Fibroblast of lung (primary cell): Measurements from ENCODE around the gene SYNDIG1. TPM values are rescaled to one million over a fixed set of nuclear protein-coding genes. Genes with fewer than 3 reads are reported as not detected.

ENCODE experiments used
- DNase-seq, 2 donors: peaks; one replicate each; pipeline versions ENCODE4 v3.0.0 to v3.0.0-alpha.2; 2010; ENCODE audit warnings: low read depth in 2 of 2
- H2AFZ ChIP-seq: 2 replicates; pipeline ENCODE4 v1.5.1; 2012; ENCODE audit warnings: low read length, control low read depth, inconsistent platforms
- H3K27ac ChIP-seq: 2 replicates; pipeline ENCODE4 v1.5.1; 2011; ENCODE audit warnings: low read length, control low read depth; ENCODE audit not compliant: insufficient read depth
- H3K27me3 ChIP-seq: 2 replicates; pipeline ENCODE4 v1.5.1; 2011; ENCODE audit warnings: mild to moderate bottlenecking, low read length; ENCODE audit not compliant: control insufficient read depth, insufficient read depth
- H3K36me3 ChIP-seq: 2 replicates; pipeline ENCODE4 v1.5.1; 2011; ENCODE audit warnings: low read length; ENCODE audit not compliant: control insufficient read depth, insufficient read depth
- H3K4me1 ChIP-seq: 2 replicates; pipeline ENCODE4 v1.5.1; 2011; ENCODE audit warnings: low read length; ENCODE audit not compliant: control insufficient read depth, insufficient read depth; ENCODE audit errors: extremely low read depth
- H3K4me2 ChIP-seq: 2 replicates; pipeline ENCODE4 v1.5.1; 2011; ENCODE audit warnings: low read length, control low read depth; ENCODE audit not compliant: insufficient read depth; ENCODE audit errors: extremely low read depth
- H3K4me3 ChIP-seq, 4 experiments: fragments of 200-600 bp in 1 of 4; sonication (generic) in 1 of 4; replicated peaks in 1 of 4; 2 replicates each; pipeline ENCODE4 v1.5.1; 2011 to 2016; ENCODE audit warnings: low read length in 4 of 4, low read depth in 3 of 4, mild to moderate bottlenecking in 3 of 4, control low read depth in 2 of 4, inconsistent platforms in 1 of 4, mixed read lengths in 1 of 4; ENCODE audit not compliant: insufficient read depth in 1 of 4; ENCODE audit errors: control extremely low read depth in 1 of 4
- H3K79me2 ChIP-seq: 2 replicates; pipeline ENCODE4 v1.5.1; 2012; ENCODE audit warnings: mild to moderate bottlenecking, low read length, inconsistent platforms; ENCODE audit not compliant: control insufficient read depth, insufficient read depth
- H3K9ac ChIP-seq: 2 replicates; pipeline ENCODE4 v1.5.1; 2011; ENCODE audit warnings: mild to moderate bottlenecking, low read length, control low read depth; ENCODE audit not compliant: insufficient read depth
- H3K9me3 ChIP-seq: 2 replicates; pipeline ENCODE4 v1.5.1; 2012; ENCODE audit warnings: low read depth, low read length; ENCODE audit not compliant: control insufficient read depth, insufficient read depth
- H4K20me1 ChIP-seq: 2 replicates; pipeline ENCODE4 v1.5.1; 2011; ENCODE audit warnings: low read length; ENCODE audit not compliant: control insufficient read depth, insufficient read depth; ENCODE audit errors: extremely low read depth
- EZH2 ChIP-seq: IDR thresholded peaks from 2 replicates; pipeline ENCODE4 v1.5.1; 2012; ENCODE audit warnings: low read length, control low read depth, mild to moderate bottlenecking; ENCODE audit errors: missing control alignments
- polyA plus RNA-seq, 2 donors: library from polyadenylated mRNA; depleted of rRNA in 1 of 2; stranded (reverse) in 1 of 2; unstranded in 1 of 2; fragments of >200 nt; gene quantifications; 2 replicates each; pipeline ENCODE4 v1.2.1, GENCODE V29; 2011 to 2012; ENCODE audit warnings: missing spikeins in 1 of 2
- total RNA-seq: library from RNA; depleted of rRNA; stranded (reverse); fragments of >200 nt; gene quantifications from 2 replicates; pipeline ENCODE4 v1.2.1, GENCODE V29; 2014
- TF ChIP-seq, protein P1 (sequence below), 2 donors: IDR thresholded peaks in 1 of 2; conservative IDR thresholded peaks in 1 of 2; 1 replicate in 1 of 2; 2 replicates in 1 of 2; pipeline ENCODE4 v1.5.1; 2011 to 2012; ENCODE audit warnings: low read length in 2 of 2, control low read depth in 1 of 2, inconsistent platforms in 1 of 2, low read depth in 1 of 2, mild to moderate bottlenecking in 1 of 2

SYNDIG1 gene
- total and polyA plus RNA-seq, 2 donors (not counting 1 experiment from before 2014, with no cell fraction given) = 0.02 to 0.17 TPM

DNA sequence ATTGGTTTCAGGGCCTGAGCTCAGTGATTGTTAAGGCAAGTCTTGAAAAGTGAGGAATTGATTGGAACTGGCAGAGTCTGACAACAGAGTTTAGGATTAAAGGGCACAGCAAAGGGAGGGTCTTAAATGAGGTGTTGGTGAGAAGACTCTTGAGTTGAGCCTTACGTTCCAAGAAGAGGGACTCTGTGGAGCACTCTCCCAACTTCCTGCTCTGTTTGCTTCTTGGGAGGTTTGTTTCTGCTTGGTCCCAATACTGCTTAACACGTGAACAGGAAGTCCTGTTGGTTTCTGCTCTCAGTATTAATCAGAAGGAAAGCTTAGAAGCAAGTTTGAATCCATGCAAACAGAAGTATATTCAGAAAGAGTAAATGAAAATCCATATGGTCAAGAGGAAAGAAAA, 15.6 kb upstream of the SYNDIG1 start:
- Histone ChIP-seq H3K4me2 (no peak overlapping the region), H3K36me3 (no peaks in the 10 kb centered on the region), H3K27ac (no peak overlapping the region), H4K20me1 (no peaks in the 10 kb centered on the region), H3K79me2 (no peaks in the 10 kb centered on the region), H3K4me3 (no peak overlapping the region), H2AFZ (no peak overlapping the region), H3K9ac (no peak overlapping the region), H3K9me3 (no peaks in the 10 kb centered on the region), H3K27me3 (peaks cover 8% of the 10 kb centered on the region), H3K4me1 (no peaks in the 10 kb centered on the region)
- DNase-seq = no peak
- TF ChIP-seq, protein P1, sequence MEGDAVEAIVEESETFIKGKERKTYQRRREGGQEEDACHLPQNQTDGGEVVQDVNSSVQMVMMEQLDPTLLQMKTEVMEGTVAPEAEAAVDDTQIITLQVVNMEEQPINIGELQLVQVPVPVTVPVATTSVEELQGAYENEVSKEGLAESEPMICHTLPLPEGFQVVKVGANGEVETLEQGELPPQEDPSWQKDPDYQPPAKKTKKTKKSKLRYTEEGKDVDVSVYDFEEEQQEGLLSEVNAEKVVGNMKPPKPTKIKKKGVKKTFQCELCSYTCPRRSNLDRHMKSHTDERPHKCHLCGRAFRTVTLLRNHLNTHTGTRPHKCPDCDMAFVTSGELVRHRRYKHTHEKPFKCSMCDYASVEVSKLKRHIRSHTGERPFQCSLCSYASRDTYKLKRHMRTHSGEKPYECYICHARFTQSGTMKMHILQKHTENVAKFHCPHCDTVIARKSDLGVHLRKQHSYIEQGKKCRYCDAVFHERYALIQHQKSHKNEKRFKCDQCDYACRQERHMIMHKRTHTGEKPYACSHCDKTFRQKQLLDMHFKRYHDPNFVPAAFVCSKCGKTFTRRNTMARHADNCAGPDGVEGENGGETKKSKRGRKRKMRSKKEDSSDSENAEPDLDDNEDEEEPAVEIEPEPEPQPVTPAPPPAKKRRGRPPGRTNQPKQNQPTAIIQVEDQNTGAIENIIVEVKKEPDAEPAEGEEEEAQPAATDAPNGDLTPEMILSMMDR (conservative IDR thresholded peaks at IDR 0.05 in 1 of 2, IDR thresholded peaks at IDR 0.05 in 1 of 2; ENCODE audit: low read depth in 1 of 2, low read length in 2 of 2) = no peak
- TF ChIP-seq EZH2 = no peak

DNA sequence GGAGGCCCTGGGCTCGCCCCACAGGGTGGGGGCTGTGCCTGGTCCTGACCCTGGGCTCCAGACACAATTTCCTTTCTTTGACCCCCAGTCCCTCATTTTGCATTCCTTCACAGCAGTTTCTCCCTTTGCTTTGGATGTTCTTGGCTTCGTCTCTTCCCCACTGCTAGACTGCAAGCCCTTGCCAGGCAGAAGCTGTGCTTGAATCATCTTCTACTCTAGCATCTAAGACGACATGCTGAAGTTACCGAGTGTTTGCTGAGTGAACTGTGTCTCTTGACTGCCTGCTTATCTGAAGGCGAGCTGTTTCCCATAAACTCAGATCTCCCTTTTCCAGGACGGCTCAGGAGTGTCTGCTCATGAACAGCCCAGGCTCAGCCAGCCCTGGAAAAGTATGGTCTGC, 14.3 kb upstream of the SYNDIG1 start:
- H3K27me3 ChIP-seq = peaks cover 8% of the 10 kb centered on the region
- no peak overlapping the region for H3K9ac ChIP-seq
- no peak overlapping the region for H3K27ac ChIP-seq
- H3K9me3 ChIP-seq = no peaks in the 10 kb centered on the region
- no peak overlapping the region for H3K4me3 ChIP-seq
- no peak overlapping the region for H2AFZ ChIP-seq
- no peaks in the 10 kb centered on the region for H3K4me1 ChIP-seq
- H4K20me1 ChIP-seq = no peaks in the 10 kb centered on the region
- TF ChIP-seq EZH2 = no peak
- TF ChIP-seq, protein P1 (conservative IDR thresholded peaks at IDR 0.05 in 1 of 2, IDR thresholded peaks at IDR 0.05 in 1 of 2; ENCODE audit: low read depth in 1 of 2, low read length in 2 of 2) = no peak
- no peaks in the 10 kb centered on the region for H3K79me2 ChIP-seq
- H3K36me3 ChIP-seq = no peaks in the 10 kb centered on the region
- no peak overlapping the region for H3K4me2 ChIP-seq
- DNase-seq = no peak

DNA sequence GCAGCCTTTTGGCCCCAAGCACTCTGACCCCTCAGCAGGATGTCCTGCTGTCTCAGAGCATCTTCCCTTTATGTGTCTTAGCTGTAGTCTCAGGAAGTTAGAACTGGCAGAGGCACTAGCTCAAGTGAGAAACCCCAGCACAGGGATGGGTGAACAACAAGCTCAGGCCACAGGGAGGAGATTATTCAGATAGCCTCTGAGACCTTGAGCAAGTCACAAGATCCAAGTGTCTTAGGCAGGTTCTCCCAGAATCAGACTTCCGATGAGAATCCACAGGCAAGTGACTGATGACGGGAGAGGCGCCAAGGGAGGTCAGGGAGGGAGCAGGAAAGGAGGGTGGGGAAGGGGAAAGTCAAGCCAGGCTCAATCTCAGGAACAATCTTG, 13.0 kb upstream of the SYNDIG1 start:
- Histone ChIP-seq H3K4me3 (no peak overlapping the region), H2AFZ (no peak overlapping the region), H3K4me1 (no peaks in the 10 kb centered on the region), H3K9ac (no peak overlapping the region), H3K27me3 (peaks cover 8% of the 10 kb centered on the region), H3K9me3 (no peaks in the 10 kb centered on the region), H3K27ac (no peak overlapping the region), H3K36me3 (no peaks in the 10 kb centered on the region), H4K20me1 (no peaks in the 10 kb centered on the region), H3K79me2 (no peaks in the 10 kb centered on the region), H3K4me2 (no peak overlapping the region)
- TF ChIP-seq, protein P1 (conservative IDR thresholded peaks at IDR 0.05 in 1 of 2, IDR thresholded peaks at IDR 0.05 in 1 of 2; ENCODE audit: low read depth in 1 of 2, low read length in 2 of 2) = no peak
- TF ChIP-seq EZH2 = no peak
- DNase-seq = no peak
